ENCODE results near the gene COL25A1. TPM values are rescaled to one million over a fixed set of nuclear protein-coding genes. Genes with fewer than 3 reads are reported as not detected.

The COL25A1 gene
- total RNA-seq, 1 experiment from 2014 or later, result not detected

- no TSS peak for BruUV-seq (replicated peaks)
- no peak for ATAC-seq
- Histone ChIP-seq H3K27ac (ENCODE audit: low read length) (no peak overlapping the region), H3K4me3 (ENCODE audit: low read depth in 2 of 2, low read length in 2 of 2) (no peak overlapping the region), H3K27me3 (ENCODE audit: control insufficient read depth, insufficient read depth, low read length) (no peaks in the 10 kb centered on the region), H3K4me1 (ENCODE audit: control insufficient read depth, insufficient read depth, low read length) (no peaks in the 10 kb centered on the region), H3K9me3 (ENCODE audit: control insufficient read depth, insufficient read depth, low read depth, low read length) (no peaks in the 10 kb centered on the region), H3K36me3 (ENCODE audit: control insufficient read depth, insufficient read depth, low read length) (no peaks in the 10 kb centered on the region)
- in situ Hi-C loops (cut with HindIII; ENCODE audit: low pct_unique_long_range_greater_than_20kb, low sequenced_read_pairs), result no loop called here
- ChIA-PET CTCF (no interaction called here), POLR2A (no interaction called here)
- DNase-seq (ENCODE audit: low read depth, low spot score), result no peak
- intact Hi-C loops (cut with micrococcal nuclease; ENCODE audit: unreplicated experiment), result no loop called here
- TF ChIP-seq CTCF (IDR thresholded peaks at IDR 0.05), result no peak
- no peak for TF ChIP-seq POLR2AphosphoS5 (IDR thresholded peaks at IDR 0.05; ENCODE audit: low read depth, low read length)
- TF ChIP-seq TCF7L2 (IDR thresholded peaks at IDR 0.05; ENCODE audit: low read depth, low read length), result no peak
These were observed 138.4 kb downstream of the COL25A1 start for GRCh38 chr4:109164011-109164410.

GRCh38 chr4:109163493-109163892, 139.0 kb downstream of the COL25A1 start:
- POLR2A ChIA-PET, result no interaction called here

More at GRCh38 chr4:109163493-109163892, 139.0 kb downstream of the COL25A1 start:
- Histone ChIP-seq H3K4me1 (ENCODE audit: control insufficient read depth, insufficient read depth, low read length) (no peaks in the 10 kb centered on the region), H3K27ac (ENCODE audit: low read length) (no peak overlapping the region), H3K27me3 (ENCODE audit: control insufficient read depth, insufficient read depth, low read length) (no peaks in the 10 kb centered on the region), H3K4me3 (ENCODE audit: low read depth in 2 of 2, low read length in 2 of 2) (no peak overlapping the region), H3K9me3 (ENCODE audit: control insufficient read depth, insufficient read depth, low read depth, low read length) (no peaks in the 10 kb centered on the region), H3K36me3 (ENCODE audit: control insufficient read depth, insufficient read depth, low read length) (no peaks in the 10 kb centered on the region)
- in situ Hi-C loops (cut with HindIII; ENCODE audit: low pct_unique_long_range_greater_than_20kb, low sequenced_read_pairs), result no loop called here
- DNase-seq (ENCODE audit: low read depth, low spot score) (no peak), ATAC-seq (no peak)
- TF ChIP-seq CTCF (IDR thresholded peaks at IDR 0.05), result no peak
- TF ChIP-seq TCF7L2 (IDR thresholded peaks at IDR 0.05; ENCODE audit: low read depth, low read length), result no peak
- TF ChIP-seq POLR2AphosphoS5 (IDR thresholded peaks at IDR 0.05; ENCODE audit: low read depth, low read length), result no peak
- TF ChIP-seq REST (IDR thresholded peaks at IDR 0.05; ENCODE audit: insufficient read depth in 1 of 2, low read depth in 2 of 2, low read length in 1 of 2), result no peak
- no peak for TF ChIP-seq SIN3A (IDR thresholded peaks at IDR 0.05; ENCODE audit: borderline replicate concordance, insufficient read depth, low read depth, low read length)
- intact Hi-C loops (cut with micrococcal nuclease; ENCODE audit: unreplicated experiment), result no loop called here
- no TSS peak for BruUV-seq (replicated peaks)
- CTCF ChIA-PET, result no interaction called here

All from Panc1 (cell line).